Mucosa of descending colon (tissue), 3 donors: ENCODE measurements around the gene NUDT15. TPM values are rescaled to one million over a fixed set of nuclear protein-coding genes. Genes with fewer than 3 reads are reported as not detected.
"Not testable (repeated sequence)": the region's sequence is repeated elsewhere in the genome, so short reads cannot be mapped to it uniquely, and the experiment has no call there.

Source experiments
- ATAC-seq: fragments of 200-7000 bp; cut with Tn5 transposase; one replicate; pipeline ENCODE4 v1.9.1; 2020; ENCODE audit warnings: mild to moderate bottlenecking, moderate library complexity
- DNase-seq, 3 donors: peaks; one replicate each; pipeline ENCODE4 v3.0.0-alpha.2; 2020
- H3K36me3 ChIP-seq: fragments of 200-600 bp; one replicate; pipeline ENCODE4 v1.8.0; 2021; ENCODE audit warnings: low read depth, mild to moderate bottlenecking
- H3K4me1 ChIP-seq: fragments of 200-600 bp; one replicate; pipeline ENCODE4 v1.8.0; 2021; ENCODE audit warnings: low read depth, mild to moderate bottlenecking
- H3K4me3 ChIP-seq: fragments of 200-600 bp; one replicate; pipeline ENCODE4 v1.8.0; 2021; ENCODE audit warnings: mild to moderate bottlenecking
- H3K9me3 ChIP-seq: fragments of 200-600 bp; one replicate; pipeline ENCODE4 v1.8.0; 2021; ENCODE audit warnings: mild to moderate bottlenecking
- intact Hi-C, 2 donors: fragments of 100-400 bp; cut with DNase I in 1 of 2; cut with micrococcal nuclease in 1 of 2; formaldehyde crosslinking; loops; one replicate each; pipeline versions ENCODE4 v1.11.0 to v1.11.1; 2022; cut with DNase I, micrococcal nuclease
- total RNA-seq, 3 donors: library from RNA; stranded (reverse); fragmentation: NEBNext Ultra II Directional in 2 of 3; extraction: Animal tissue kit (Norgen Biotek cat#: 25700) in 2 of 3; gene quantifications; one replicate each; pipeline versions ENCODE4 v1.2.1 to v1.2.4, GENCODE V29; 2021 to 2023
- TF ChIP-seq, protein P1 (sequence below): fragments of 200-600 bp; IDR thresholded peaks from one replicate; pipeline ENCODE4 v1.8.0; 2022; ENCODE audit warnings: antibody characterized with exemption, mild to moderate bottlenecking
- donor health status: DM: no; HTN: no; CAD: no; lungs with moderate emphysema.
- donor health status: DM: no; HTN: no; CAD: no.
- donor health status: DM: no; HTN: yes; CAD: no.

NUDT15 gene
- total RNA-seq, 3 donors from 2014 or later = 17.9 to 25.4 (median 21.6) TPM

DNA sequence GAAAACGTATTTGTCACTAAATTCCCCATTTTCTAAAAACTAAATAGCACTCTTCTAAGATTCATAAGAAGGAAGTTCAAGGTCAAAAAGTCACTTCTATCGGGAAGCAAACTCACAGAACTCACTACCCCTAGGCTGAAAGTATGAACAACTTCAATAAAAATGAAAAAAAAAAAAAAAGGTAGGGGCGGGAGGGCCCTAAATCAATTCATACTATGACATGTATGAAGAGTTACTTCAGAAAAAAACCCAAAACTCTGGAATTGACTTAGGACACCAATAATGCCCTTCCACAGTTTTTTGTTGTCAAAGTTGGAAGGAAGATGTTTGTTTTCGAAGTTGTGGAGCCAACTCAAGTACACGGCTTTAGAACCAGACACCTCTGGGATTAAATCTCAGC lies 37.6 kb upstream of the NUDT15 start:
- DNase-seq (no peak), ATAC-seq (no peak)
- TF ChIP-seq, protein P1, sequence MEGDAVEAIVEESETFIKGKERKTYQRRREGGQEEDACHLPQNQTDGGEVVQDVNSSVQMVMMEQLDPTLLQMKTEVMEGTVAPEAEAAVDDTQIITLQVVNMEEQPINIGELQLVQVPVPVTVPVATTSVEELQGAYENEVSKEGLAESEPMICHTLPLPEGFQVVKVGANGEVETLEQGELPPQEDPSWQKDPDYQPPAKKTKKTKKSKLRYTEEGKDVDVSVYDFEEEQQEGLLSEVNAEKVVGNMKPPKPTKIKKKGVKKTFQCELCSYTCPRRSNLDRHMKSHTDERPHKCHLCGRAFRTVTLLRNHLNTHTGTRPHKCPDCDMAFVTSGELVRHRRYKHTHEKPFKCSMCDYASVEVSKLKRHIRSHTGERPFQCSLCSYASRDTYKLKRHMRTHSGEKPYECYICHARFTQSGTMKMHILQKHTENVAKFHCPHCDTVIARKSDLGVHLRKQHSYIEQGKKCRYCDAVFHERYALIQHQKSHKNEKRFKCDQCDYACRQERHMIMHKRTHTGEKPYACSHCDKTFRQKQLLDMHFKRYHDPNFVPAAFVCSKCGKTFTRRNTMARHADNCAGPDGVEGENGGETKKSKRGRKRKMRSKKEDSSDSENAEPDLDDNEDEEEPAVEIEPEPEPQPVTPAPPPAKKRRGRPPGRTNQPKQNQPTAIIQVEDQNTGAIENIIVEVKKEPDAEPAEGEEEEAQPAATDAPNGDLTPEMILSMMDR = no peak
- no peaks in the 10 kb centered on the region for H3K36me3 ChIP-seq
- intact Hi-C loops = no loop called here
- H3K9me3 ChIP-seq = no peaks in the 10 kb centered on the region
- peaks cover 12% of the 10 kb centered on the region for H3K4me1 ChIP-seq
- H3K4me3 ChIP-seq = no peak overlapping the region

DNA sequence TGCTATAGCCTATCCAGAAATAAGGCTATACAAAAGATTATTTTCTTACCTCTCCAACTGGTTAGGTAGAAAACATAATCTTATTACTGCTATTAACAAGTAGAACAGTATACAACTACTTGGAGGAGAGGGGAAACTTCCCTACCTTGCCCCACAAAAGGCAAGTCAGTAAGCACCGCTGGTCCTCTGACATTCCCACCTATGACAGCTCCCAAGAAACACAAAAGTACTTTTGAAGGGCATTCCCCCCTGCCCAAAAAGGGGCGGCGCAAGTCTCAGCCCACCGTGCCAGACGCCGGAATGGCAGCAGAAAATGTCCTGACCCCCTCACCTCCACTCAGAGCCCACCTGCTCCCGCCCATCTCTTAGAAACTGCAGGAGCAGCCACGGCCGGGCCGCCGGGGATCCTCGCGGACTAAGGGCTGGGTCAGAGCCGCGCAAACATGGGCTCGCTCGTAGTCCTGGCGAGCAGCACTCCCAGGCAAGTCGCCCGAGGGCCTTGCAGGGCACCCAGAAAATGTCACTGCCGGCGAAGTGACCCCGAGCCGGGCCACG lies 36.9 kb upstream of the NUDT15 start:
- DNase-seq (no peak), ATAC-seq (peak; percentile 61)
- no peaks in the 10 kb centered on the region for H3K9me3 ChIP-seq
- no peaks in the 10 kb centered on the region for H3K36me3 ChIP-seq
- H3K4me3 ChIP-seq = peak overlapping the region; percentile 93
- intact Hi-C loops = no loop called here
- H3K4me1 ChIP-seq = peaks cover 12% of the 10 kb centered on the region
- TF ChIP-seq, protein P1 = no peak

DNA sequence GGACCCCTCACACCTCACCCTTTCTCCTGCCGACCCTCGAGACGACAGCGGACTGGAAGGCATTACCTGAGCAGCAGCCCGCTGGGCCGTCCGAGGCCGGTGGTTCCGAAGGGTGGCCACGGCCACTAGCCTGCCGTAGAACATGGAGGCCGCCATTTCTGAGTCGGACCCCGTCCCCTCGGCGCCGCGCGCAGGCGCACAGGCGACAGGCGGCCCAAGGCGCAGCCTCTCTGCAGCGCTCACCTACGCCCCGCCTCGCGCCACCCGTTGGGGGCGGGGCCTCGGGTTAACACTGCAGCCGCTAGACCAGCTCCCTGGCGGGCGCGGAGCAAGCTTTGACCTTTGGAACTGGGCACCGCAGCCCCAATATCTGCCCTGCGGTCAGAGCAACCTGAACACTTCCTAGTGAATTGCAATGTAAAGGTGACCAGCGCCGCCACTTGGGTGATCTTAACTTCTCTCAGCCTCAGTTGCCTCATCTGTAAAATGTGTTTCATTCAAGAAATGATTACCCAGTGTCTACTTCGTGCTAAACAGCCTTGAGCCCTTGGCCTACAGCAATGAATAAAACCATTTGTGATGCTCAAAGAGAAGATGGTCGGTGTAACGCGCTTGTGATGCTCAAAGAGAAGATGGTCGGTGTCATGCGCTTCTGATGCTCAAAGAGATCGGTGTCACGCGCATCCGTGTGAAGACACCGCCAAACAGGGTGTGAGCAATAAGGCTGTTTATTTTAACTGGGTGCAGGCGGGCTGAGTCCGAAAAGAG lies 36.2 kb upstream of the NUDT15 start, which contains the start of gene SUCLA2:
Gene SUCLA2, minus strand, starts transcription at position 160 of the 768 bp plus-strand sequence. Its CDS starts 4 bp downstream, at position 156.
- TF ChIP-seq, protein P1 = no peak
- DNase-seq (peak; percentile 94 to 95 (median 94)), ATAC-seq (peak; percentile 100)
- Histone ChIP-seq H3K9me3 (no peaks in the 10 kb centered on the region), H3K36me3 (no peaks in the 10 kb centered on the region), H3K4me1 (peaks cover 12% of the 10 kb centered on the region), H3K4me3 (peak within 1 kb of the TSS; percentile 93)
- intact Hi-C loops = no loop called here

DNA sequence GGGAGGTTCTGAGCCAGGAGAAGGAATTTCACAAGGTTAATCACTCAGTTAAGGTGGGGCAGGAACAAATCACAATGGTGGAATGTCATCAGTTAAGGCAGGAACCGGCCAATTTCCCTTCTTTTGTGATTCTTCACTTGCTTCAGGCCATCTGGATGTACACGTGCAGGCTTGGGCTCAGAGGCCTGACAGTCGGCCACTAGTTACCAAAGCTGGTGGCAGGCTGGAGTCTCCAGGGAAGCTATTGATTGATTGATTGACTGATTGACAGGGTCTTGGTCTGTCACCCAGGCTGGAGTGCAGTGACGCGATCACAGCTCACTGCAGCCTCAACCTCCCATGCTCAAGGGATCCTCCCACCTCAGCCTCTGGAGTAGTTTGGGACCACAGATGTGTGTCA lies 35.5 kb upstream of the NUDT15 start:
- H3K36me3 ChIP-seq, DNase-seq, H3K4me3 ChIP-seq, H3K9me3 ChIP-seq, intact Hi-C loops, ATAC-seq: not testable (repeated sequence)
- peaks cover 12% of the 10 kb centered on the region for H3K4me1 ChIP-seq

DNA sequence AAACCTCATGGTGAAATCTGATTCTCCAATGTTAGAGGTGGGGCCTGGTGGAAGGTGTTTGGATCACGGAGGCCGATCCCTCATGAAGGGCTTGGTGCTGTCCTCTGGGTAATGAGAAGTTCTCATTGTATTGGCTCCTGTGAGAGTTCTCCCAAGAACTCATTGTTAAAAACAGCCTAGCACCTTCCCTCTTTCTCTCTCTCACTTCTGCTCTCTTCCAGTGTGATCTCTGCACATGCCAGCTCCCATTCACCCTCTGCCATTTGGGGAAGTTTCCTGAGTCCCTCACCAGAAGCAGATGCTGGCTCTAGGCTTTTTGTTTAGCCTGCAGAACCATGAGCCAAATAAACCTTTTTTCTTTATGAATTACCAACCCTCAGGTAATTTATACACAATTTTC lies 33.3 kb upstream of the NUDT15 start:
- Histone ChIP-seq H3K36me3 (no peaks in the 10 kb centered on the region), H3K4me1 (peaks cover 7% of the 10 kb centered on the region), H3K9me3 (no peaks in the 10 kb centered on the region), H3K4me3 (no peak overlapping the region)
- ATAC-seq (no peak), DNase-seq (no peak)
- intact Hi-C loops = no loop called here
- TF ChIP-seq, protein P1 = no peak

DNA sequence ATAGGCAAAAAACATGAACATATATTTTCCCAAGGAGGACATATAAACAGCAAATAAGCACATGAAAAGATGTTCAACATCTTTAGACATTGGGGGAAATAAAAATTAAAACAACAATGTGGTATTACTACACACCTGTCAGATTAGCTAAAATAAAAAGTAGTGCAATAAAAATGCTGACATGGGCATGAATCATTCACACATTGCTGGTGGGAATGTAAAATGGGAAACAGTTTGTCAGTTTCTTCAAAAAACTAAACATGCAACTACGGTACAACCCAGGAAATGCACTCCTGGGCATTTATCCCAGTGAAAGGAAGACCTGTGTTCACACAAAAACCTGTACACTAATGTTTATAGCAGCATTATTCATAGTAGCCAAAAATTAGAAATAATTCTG lies 31.1 kb upstream of the NUDT15 start:
- Histone ChIP-seq H3K36me3 (no peaks in the 10 kb centered on the region), H3K4me3 (no peak overlapping the region), H3K9me3 (no peaks in the 10 kb centered on the region), H3K4me1 (no peaks in the 10 kb centered on the region)
- intact Hi-C loops = no loop called here
- ATAC-seq = no peak
- TF ChIP-seq, protein P1 = no peak
- DNase-seq = no peak
